ENCODE results near the gene GDF10. TPM values are rescaled to one million over a fixed set of nuclear protein-coding genes. Genes with fewer than 3 reads are reported as not detected.
A peak's percentile ranks its signal among the peaks of the same experiment; 100 is the strongest.

Gene GDF10
- total and polyA plus RNA-seq, 9 of the 15 experiments (the other 6 are each of a cell fraction or from before 2014, with no cell fraction given) = 0.03 to 0.20 (median 0.11) TPM; not detected in 6

DNA sequence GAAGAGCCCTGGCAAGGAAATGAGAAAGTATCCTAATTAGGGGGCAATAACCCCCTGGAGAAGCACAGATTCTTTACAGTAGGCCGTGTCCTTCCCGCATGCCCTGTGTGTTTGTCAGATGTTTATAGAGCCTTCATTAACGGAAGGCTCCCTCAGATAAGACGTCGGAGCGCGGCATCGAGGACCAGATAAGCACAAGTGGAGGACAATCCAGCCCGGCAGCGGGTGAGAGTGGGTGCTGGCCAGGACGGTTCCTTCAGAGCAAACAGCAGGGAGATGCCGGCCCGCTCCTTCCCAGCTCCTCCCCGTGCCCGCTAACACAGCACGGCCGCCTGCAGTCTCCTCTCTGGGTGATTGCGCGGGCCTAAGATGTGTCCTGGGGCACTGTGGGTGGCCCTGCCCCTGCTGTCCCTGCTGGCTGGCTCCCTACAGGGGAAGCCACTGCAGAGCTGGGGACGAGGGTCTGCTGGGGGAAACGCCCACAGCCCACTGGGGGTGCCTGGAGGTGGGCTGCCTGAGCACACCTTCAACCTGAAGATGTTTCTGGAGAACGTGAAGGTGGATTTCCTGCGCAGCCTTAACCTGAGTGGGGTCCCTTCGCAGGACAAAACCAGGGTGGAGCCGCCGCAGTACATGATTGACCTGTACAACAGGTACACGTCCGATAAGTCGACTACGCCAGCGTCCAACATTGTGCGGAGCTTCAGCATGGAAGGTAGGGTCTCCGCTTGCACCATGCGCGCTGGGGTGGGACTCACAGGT lies 22.5 kb downstream of the GDF10 start, which contains the start of gene GDF2 (continued):
- TF ChIP-seq, protein P1, sequence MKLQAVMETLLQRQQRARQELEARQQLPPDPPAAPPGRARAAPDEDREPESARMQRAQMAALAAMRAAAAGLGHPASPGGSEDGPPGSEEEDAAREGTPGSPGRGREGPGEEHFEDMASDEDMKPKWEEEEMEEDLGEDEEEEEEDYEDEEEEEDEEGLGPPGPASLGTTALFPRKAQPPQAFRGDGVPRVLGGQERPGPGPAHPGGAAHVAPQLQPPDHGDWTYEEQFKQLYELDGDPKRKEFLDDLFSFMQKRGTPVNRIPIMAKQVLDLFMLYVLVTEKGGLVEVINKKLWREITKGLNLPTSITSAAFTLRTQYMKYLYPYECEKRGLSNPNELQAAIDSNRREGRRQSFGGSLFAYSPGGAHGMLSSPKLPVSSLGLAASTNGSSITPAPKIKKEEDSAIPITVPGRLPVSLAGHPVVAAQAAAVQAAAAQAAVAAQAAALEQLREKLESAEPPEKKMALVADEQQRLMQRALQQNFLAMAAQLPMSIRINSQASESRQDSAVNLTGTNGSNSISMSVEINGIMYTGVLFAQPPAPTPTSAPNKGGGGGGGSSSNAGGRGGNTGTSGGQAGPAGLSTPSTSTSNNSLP (IDR thresholded peaks at IDR 0.05; ENCODE audit: borderline replicate concordance, low read depth, low read length) = peak; percentile 29; the same call in 1 of the 2 replicates
- TF ChIP-seq, protein P2, sequence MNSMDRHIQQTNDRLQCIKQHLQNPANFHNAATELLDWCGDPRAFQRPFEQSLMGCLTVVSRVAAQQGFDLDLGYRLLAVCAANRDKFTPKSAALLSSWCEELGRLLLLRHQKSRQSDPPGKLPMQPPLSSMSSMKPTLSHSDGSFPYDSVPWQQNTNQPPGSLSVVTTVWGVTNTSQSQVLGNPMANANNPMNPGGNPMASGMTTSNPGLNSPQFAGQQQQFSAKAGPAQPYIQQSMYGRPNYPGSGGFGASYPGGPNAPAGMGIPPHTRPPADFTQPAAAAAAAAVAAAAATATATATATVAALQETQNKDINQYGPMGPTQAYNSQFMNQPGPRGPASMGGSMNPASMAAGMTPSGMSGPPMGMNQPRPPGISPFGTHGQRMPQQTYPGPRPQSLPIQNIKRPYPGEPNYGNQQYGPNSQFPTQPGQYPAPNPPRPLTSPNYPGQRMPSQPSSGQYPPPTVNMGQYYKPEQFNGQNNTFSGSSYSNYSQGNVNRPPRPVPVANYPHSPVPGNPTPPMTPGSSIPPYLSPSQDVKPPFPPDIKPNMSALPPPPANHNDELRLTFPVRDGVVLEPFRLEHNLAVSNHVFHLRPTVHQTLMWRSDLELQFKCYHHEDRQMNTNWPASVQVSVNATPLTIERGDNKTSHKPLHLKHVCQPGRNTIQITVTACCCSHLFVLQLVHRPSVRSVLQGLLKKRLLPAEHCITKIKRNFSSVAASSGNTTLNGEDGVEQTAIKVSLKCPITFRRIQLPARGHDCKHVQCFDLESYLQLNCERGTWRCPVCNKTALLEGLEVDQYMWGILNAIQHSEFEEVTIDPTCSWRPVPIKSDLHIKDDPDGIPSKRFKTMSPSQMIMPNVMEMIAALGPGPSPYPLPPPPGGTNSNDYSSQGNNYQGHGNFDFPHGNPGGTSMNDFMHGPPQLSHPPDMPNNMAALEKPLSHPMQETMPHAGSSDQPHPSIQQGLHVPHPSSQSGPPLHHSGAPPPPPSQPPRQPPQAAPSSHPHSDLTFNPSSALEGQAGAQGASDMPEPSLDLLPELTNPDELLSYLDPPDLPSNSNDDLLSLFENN (IDR thresholded peaks at IDR 0.05; ENCODE audit: low read depth in 2 of 2, low read length in 2 of 2) = peak in 1 of 2 experiments; percentile 66; a peak in 2 of 4 replicates
- TF ChIP-seq, protein P3, sequence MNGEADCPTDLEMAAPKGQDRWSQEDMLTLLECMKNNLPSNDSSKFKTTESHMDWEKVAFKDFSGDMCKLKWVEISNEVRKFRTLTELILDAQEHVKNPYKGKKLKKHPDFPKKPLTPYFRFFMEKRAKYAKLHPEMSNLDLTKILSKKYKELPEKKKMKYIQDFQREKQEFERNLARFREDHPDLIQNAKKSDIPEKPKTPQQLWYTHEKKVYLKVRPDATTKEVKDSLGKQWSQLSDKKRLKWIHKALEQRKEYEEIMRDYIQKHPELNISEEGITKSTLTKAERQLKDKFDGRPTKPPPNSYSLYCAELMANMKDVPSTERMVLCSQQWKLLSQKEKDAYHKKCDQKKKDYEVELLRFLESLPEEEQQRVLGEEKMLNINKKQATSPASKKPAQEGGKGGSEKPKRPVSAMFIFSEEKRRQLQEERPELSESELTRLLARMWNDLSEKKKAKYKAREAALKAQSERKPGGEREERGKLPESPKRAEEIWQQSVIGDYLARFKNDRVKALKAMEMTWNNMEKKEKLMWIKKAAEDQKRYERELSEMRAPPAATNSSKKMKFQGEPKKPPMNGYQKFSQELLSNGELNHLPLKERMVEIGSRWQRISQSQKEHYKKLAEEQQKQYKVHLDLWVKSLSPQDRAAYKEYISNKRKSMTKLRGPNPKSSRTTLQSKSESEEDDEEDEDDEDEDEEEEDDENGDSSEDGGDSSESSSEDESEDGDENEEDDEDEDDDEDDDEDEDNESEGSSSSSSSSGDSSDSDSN (IDR thresholded peaks at IDR 0.05; ENCODE audit: borderline replicate concordance in 1 of 2, low read depth in 2 of 2, low read length in 2 of 2) = peak; percentile 58 to 88; a peak in 3 of 4 replicates
- TF ChIP-seq STAT5A (IDR thresholded peaks at IDR 0.05; ENCODE audit: borderline replicate concordance, low read length) (peak; percentile 35; the same call in 1 of the 2 replicates), ARID1B (IDR thresholded peaks at IDR 0.05) (peak; percentile 93), ZFP36 (IDR thresholded peaks at IDR 0.05; ENCODE audit: low read depth, low read length, partially characterized antibody) (peak; percentile 21), HOXB6 (CRISPR knock-in tag; IDR thresholded peaks at IDR 0.05; ENCODE audit: borderline replicate concordance) (no peak), ARNT (IDR thresholded peaks at IDR 0.05) (0 out of 4 replicates have a peak, but pooled peaks of 1 of the 2 experiments have one; percentile 34)
- TF ChIP-seq, protein P4, sequence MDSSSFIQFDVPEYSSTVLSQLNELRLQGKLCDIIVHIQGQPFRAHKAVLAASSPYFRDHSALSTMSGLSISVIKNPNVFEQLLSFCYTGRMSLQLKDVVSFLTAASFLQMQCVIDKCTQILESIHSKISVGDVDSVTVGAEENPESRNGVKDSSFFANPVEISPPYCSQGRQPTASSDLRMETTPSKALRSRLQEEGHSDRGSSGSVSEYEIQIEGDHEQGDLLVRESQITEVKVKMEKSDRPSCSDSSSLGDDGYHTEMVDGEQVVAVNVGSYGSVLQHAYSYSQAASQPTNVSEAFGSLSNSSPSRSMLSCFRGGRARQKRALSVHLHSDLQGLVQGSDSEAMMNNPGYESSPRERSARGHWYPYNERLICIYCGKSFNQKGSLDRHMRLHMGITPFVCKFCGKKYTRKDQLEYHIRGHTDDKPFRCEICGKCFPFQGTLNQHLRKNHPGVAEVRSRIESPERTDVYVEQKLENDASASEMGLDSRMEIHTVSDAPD (CRISPR knock-in tag; IDR thresholded peaks at IDR 0.05) = no peak
- TF ChIP-seq, protein P5, sequence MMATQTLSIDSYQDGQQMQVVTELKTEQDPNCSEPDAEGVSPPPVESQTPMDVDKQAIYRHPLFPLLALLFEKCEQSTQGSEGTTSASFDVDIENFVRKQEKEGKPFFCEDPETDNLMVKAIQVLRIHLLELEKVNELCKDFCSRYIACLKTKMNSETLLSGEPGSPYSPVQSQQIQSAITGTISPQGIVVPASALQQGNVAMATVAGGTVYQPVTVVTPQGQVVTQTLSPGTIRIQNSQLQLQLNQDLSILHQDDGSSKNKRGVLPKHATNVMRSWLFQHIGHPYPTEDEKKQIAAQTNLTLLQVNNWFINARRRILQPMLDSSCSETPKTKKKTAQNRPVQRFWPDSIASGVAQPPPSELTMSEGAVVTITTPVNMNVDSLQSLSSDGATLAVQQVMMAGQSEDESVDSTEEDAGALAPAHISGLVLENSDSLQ (IDR thresholded peaks at IDR 0.05) = 0 out of 2 replicates have a peak, but pooled peaks have one; percentile 14
- TF ChIP-seq, protein P6, sequence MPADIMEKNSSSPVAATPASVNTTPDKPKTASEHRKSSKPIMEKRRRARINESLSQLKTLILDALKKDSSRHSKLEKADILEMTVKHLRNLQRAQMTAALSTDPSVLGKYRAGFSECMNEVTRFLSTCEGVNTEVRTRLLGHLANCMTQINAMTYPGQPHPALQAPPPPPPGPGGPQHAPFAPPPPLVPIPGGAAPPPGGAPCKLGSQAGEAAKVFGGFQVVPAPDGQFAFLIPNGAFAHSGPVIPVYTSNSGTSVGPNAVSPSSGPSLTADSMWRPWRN (IDR thresholded peaks at IDR 0.05; ENCODE audit: low read depth) = 0 out of 2 replicates have a peak, but pooled peaks have one; percentile 78
- TF ChIP-seq, protein P7, sequence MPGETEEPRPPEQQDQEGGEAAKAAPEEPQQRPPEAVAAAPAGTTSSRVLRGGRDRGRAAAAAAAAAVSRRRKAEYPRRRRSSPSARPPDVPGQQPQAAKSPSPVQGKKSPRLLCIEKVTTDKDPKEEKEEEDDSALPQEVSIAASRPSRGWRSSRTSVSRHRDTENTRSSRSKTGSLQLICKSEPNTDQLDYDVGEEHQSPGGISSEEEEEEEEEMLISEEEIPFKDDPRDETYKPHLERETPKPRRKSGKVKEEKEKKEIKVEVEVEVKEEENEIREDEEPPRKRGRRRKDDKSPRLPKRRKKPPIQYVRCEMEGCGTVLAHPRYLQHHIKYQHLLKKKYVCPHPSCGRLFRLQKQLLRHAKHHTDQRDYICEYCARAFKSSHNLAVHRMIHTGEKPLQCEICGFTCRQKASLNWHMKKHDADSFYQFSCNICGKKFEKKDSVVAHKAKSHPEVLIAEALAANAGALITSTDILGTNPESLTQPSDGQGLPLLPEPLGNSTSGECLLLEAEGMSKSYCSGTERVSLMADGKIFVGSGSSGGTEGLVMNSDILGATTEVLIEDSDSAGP (CRISPR knock-in tag; IDR thresholded peaks at IDR 0.05) = no peak

Data from K562 (cell line).